Stimulated activated CD4-positive, alpha-beta T cell treated with anti-CD3 and anti-CD28 coated beads, Interleukin-12 subunit alpha, Interleukin-12 subunit beta, amount 100 ng/mL, for 24 hours (primary cell): ENCODE results near the gene GOLGA6A.
"Not testable (repeated sequence)": the region's sequence is repeated elsewhere in the genome, so short reads cannot be mapped to it uniquely, and the experiment has no call there.

ENCODE experiments used
- DNase-seq, 2 experiments: peaks; one replicate each; pipeline ENCODE4 v3.0.0-alpha.2; 2020; ENCODE audit warnings: low read depth in 2 of 2

The GOLGA6A gene, protein sequence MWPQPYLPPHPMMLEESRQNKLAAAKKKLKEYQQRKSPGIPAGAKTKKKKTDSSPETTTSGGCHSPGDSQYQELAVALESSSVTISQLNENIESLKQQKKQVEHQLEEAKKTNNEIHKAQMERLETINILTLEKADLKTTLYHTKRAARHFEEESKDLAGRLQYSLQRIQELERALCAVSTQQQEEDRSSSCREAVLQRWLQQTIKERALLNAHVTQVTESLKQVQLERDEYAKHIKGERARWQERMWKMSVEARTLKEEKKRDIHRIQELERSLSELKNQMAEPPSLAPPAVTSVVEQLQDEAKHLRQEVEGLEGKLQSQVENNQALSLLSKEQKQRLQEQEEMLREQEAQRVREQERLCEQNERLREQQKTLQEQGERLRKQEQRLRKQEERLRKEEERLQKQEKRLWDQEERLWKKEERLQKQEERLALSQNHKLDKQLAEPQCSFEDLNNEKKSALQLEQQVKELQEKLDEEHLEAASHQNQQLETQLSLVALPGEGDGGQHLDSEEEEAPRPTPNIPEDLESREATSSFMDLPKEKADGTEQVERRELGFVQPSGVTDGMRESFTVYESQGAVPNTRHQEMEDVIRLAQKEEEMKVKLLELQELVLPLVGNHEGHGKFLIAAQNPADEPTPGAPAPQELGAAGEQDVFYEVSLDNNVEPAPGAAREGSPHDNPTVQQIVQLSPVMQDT

GRCh38 chr15:74082450-74082849 is at the start of gene GOLGA6A:
TSS of gene GOLGA6A (minus strand) at chr15:74082550. CDS start at chr15:74082509, 41 bp downstream.
- DNase-seq, result not testable (repeated sequence)

- DNase-seq, result no peak
Observed at GRCh38 chr15:74131628-74132413, 49.5 kb upstream of the GOLGA6A start.

DNA sequence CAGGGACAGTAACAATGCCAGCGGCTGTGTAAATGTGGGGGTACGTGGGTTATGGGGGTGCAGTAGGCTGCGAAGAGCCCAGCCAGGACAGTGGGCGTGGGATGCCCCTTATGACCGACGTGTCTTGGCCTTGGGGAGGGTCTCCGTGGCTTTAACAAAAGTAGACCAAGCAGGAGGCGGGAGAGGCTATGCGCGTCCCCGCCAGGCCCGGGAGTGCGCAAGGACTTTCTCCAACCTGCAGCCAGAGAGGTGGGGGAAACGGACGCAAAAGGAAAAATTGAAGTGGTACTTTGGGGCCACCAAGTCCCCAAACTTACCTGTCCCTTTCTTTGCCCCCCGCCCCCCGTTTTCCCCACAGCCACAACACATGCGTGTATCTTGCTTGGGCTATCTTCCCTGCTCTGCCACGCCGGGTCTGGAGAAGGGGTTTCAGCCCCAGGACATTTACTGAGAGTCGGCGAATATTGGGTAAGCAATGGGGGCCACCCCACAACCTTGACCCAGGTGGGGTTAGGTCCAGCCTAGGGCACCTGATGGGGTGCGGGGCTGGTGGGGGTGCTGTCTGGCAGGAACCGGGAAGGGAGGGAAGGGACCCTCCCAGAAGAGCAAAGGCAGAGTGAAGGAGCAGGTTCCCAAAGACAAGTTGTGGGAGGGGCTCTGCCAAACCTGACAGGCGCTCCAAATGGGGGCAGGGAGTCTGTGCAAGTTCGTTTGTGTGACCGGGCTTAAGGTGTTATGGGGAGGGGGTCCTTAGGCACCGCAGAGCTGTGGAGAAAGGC is 48.7 kb upstream of the GOLGA6A start:
- DNase-seq, result no peak

GRCh38 chr15:74130155-74130848 is 48.0 kb upstream of the GOLGA6A start, which contains the start of gene ISLR2:
TSS of gene ISLR2 (plus strand) at chr15:74130586. CDS start at chr15:74132755, 2,169 bp downstream.
- no peak for DNase-seq

DNA sequence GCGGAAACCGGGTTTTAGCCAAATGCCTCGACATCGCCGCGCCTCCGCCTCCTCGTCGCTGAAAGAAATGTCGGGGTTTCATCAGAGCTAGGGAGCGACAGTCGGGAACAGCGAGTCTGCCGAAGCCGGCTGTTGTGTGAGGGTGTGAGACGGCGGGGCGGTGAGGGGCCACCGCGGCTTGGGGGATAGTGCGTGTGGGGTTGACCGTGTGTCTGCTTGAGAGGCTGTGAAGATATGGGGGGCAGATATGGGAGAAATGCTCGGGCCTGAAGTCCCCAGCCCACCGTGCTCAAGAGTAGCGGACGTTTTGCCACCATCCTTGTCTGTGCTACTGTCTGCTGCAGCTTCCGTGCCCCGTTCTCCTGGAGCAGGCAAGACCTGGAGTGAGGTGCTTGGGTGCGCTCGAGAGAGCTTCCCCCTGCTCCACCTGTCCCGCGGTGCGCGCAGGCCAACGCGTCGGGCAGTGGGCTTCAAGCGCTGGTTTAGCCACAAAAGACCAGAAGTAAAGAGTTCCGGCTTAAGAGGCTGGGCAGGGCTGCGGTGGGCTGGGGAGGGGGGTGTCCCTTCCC is 47.3 kb upstream of the GOLGA6A start:
- no peak for DNase-seq

DNA sequence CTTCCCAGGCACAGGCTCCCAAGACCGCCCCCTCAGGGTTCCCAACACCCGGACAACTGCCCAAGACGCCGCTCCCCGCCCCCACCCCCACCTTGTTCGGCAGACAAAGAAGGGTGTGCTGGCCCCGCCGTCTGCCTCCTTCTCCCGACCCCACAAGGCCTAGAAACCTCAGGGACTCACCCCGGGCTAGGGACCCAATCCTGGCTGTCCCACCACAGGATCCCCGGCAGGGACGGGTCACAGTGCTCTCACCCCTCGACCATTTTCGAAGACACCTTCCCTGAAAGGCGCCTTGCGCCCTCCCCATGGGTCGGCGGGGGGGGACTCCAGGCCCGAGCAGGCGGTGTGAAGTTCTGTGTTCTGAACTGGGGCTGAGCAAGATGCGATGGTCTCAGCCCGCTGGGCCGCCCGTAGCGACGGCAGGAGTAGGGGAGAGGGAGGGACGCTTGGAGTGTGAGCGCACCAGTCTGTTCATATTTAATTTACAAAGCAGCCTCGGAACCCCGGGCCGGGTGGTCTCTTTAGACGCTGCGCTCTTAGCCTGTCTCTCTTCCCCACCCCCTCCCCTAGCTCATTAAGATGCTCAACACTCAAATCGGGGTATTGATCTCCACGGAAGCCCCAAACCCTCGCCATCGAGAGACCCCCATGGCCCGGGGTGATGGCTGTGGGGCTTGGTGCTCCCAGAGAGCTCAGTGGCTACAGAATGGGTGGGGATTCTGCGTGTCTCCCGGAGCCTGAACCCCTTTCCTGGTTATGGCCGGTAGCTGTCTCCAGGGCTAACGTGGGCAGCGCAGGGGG is 46.6 kb upstream of the GOLGA6A start:
- DNase-seq, result no peak

GRCh38 chr15:74127954-74128784 is 45.8 kb upstream of the GOLGA6A start:
- no peak for DNase-seq

DNA sequence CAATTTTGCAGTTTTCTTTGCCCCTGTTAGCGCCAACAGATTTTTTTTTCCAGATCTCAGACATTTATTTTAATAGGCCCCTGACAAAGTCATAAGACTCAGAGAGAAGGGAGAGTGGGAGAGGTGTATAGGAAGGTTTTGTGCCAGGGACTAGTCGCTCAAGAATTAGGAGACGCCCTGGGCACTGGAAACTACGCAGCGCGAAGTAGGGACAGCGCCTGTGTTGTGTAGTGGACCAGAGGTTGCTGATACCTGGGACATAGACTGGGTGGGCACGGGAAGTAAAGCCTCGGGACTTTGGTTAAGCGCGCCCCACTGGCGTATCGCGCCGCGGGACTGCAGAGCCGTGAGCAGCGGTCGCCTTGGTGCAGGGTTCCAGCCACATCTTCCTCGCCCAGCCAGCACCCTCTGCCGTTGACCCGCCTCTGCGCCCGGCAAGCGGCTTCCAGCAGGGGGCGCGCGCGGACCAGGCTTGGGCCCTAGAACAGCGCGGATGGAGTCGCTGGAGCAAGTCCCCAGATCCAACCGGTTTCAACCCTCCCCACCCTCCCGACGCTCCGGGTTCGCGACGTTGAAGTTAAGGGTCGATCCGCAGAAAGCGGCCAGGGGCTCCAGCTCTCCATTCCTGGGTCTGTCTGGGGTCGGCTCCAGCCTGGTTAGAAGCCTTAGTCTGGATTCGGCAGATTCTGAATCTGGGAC is 45.1 kb upstream of the GOLGA6A start:
- peak; percentile 74 to 89 for DNase-seq

DNA sequence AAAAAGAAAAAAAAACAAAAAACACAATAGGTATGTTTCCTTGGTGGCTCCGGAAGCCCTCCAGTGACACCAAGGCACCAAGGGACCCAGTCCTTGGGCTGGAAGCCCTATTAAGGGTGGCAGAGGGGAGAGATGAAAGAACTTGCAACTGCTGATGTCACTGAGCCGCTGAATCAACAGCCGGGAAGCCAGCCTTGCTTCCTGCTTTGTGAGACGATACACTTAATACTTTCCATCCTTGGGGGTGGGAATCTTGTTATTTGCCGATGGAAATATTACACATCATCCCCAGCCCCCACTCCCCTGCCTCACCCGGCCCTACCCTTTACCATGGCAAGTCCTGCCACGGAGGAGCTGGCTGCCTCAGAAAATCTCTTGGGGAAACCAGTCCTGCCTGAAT is 42.4 kb upstream of the GOLGA6A start:
- no peak for DNase-seq

GRCh38 chr15:74124196-74124595 is 41.8 kb upstream of the GOLGA6A start:
- no peak for DNase-seq

- no peak for DNase-seq
Observed at GRCh38 chr15:74123658-74124057, 41.3 kb upstream of the GOLGA6A start.

DNA sequence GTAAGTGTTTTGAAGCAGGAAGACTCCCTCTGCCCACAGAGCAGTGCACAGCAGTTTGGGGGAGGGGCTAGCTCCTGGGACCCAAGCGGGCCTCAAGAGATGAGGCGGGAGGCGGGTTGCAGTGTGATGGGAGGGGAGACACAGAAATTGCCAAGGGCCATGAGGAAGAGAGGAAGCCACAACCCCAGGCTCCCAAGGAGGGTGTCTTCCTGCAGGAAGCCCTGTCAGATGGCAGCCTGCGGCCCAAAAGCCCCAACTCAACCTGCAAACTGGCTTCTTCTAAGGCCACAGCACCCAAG is 40.7 kb upstream of the GOLGA6A start:
- DNase-seq, result no peak

DNA sequence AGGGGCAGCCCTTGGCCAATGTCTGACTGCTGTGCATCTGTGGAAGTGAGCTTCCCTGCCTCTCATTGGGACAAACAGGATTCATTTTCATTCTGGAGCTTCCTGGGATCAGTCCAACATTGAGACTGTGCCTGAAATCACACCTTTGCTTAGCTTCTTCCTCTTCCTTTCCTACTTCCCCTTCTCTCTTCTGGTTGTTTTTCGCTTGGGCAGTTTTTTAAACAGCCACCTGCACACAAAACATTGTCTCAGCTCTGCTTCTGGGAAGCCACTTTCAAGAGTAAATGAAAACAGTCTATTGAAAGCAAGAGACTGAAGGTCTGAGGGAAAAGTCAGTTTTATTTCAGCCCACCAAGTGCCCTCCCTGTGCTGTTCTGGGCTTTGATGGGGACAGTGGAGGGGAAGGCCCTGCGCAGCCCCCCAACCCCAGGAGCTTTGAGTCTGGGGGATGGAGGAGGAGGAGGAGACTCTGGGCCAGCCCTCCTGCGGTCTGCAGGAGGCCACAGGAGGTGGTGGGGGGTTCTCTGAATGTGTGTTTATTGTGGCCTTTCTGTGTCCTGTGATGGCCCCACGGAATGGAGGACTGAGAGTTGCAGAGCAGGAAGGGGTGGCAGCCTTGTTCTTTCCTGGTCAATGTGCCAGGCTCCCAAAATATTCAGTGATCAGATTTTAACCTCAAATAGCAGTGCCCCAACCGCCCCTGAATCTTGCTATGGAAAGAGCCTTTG is 40.2 kb upstream of the GOLGA6A start:
- no peak for DNase-seq

DNA sequence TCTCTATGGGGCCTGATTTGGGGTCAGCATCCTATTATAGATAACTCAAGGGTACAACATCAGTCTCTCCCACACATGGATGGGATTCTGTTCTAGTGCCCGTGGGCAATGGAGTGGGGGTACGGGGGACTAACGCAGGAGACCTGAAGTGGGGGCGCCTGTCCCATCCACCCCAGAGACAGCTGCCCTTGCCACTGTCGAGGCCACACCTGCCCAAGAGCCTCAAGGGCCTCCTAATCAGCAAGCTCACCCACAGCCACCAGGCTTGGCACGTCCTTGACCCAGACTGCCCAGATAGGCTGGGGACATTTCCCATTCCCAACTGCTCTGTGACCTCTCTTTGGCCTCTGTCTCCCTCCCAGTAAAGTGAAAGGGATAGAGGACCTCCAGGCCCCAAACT is 39.5 kb upstream of the GOLGA6A start:
- no peak for DNase-seq

- DNase-seq, result no peak
Observed at GRCh38 chr15:74121039-74121438, 38.7 kb upstream of the GOLGA6A start.

GRCh38 chr15:74120426-74120825 is 38.1 kb upstream of the GOLGA6A start:
- DNase-seq, result no peak

GRCh38 chr15:74109713-74110112 is 27.4 kb upstream of the GOLGA6A start:
- DNase-seq, result no peak

- DNase-seq, result not testable (repeated sequence)
Observed at GRCh38 chr15:74108611-74109010, 26.3 kb upstream of the GOLGA6A start.
